Osteoblast (primary cell): ENCODE results near the gene TAOK1. TPM values are rescaled to one million over a fixed set of nuclear protein-coding genes. Genes with fewer than 3 reads are reported as not detected.

ENCODE experiments used
- DNase-seq: peaks from one replicate; pipeline ENCODE4 v3.0.0; 2011; ENCODE audit warnings: low spot score, mixed read lengths; ENCODE audit not compliant: insufficient read length; ENCODE audit errors: missing footprints
- H2AFZ ChIP-seq: 2 replicates; pipeline ENCODE4 v1.6.0; 2011; ENCODE audit warnings: mild to moderate bottlenecking, low read length
- H3K27ac ChIP-seq: 2 replicates; pipeline ENCODE4 v1.5.1; 2011; ENCODE audit warnings: mild to moderate bottlenecking, low read depth, low read length, moderate library complexity
- H3K27me3 ChIP-seq: 2 replicates; pipeline ENCODE4 v1.6.0; 2012; ENCODE audit warnings: mild to moderate bottlenecking, control low read depth, inconsistent platforms, low read length, moderate library complexity; ENCODE audit not compliant: insufficient read depth
- H3K36me3 ChIP-seq: 2 replicates; pipeline ENCODE4 v1.5.1; 2011; ENCODE audit warnings: mild to moderate bottlenecking, low read length, control low read depth, moderate library complexity; ENCODE audit not compliant: insufficient read depth
- H3K4me1 ChIP-seq: 2 replicates; pipeline ENCODE4 v1.5.1; 2011; ENCODE audit warnings: mild to moderate bottlenecking, low read length, control low read depth, moderate library complexity; ENCODE audit not compliant: insufficient read depth
- H3K4me2 ChIP-seq: 2 replicates; pipeline ENCODE4 v1.6.0; 2011; ENCODE audit warnings: mild to moderate bottlenecking, low read length; ENCODE audit not compliant: insufficient read depth
- H3K4me3 ChIP-seq: fragments of 200-600 bp; sonication (generic); 3 replicates; pipeline ENCODE4 v1.5.1; 2012; ENCODE audit warnings: mild to moderate bottlenecking, low read length, inconsistent platforms; ENCODE audit not compliant: insufficient read depth
- H3K79me2 ChIP-seq: 2 replicates; pipeline ENCODE4 v1.6.0; 2012; ENCODE audit warnings: mild to moderate bottlenecking, low read length, control low read depth, inconsistent platforms; ENCODE audit not compliant: insufficient read depth
- H3K9me3 ChIP-seq: 2 replicates; pipeline ENCODE4 v1.5.1; 2011; ENCODE audit warnings: low read depth, low read length, control low read depth
- H4K20me1 ChIP-seq: 2 replicates; pipeline ENCODE4 v1.6.0; 2012; ENCODE audit warnings: mild to moderate bottlenecking, low read length, control low read depth; ENCODE audit not compliant: insufficient read depth
- CTCF ChIP-seq: IDR thresholded peaks from 2 replicates; pipeline ENCODE4 v1.5.1; 2011; ENCODE audit warnings: mild to moderate bottlenecking, low read depth, low read length, moderate library complexity; ENCODE audit errors: extremely low read depth
- total RNA-seq: library from RNA; depleted of rRNA; stranded (reverse); fragments of >200 nt; gene quantifications from 2 replicates; pipeline ENCODE4 v1.2.3, GENCODE V29; 2012

TAOK1 gene
- total RNA-seq, 1 donor: 68.4 TPM

- Histone ChIP-seq H3K36me3 (no peaks in the 10 kb centered on the region), H3K4me2 (peak overlapping the region; percentile 93), H3K79me2 (peaks cover 20% of the 10 kb centered on the region), H3K27me3 (no peaks in the 10 kb centered on the region), H2AFZ (peak overlapping the region; percentile 95), H3K4me3 (peak overlapping the region; percentile 73), H3K9me3 (no peaks in the 10 kb centered on the region), H3K27ac (peak overlapping the region; percentile 73), H3K4me1 (peaks cover 55% of the 10 kb centered on the region), H4K20me1 (peaks cover 41% of the 10 kb centered on the region)
- DNase-seq: peak; percentile 100
- TF ChIP-seq CTCF: peak; percentile 83
Measured at GRCh38 chr17:29591737-29592608, 201.8 kb downstream of the TAOK1 start.

- peak within 1 kb of the TSS; percentile 93 for H3K4me2 ChIP-seq
- H3K36me3 ChIP-seq: no peaks in the 10 kb centered on the region
- H3K27me3 ChIP-seq: no peaks in the 10 kb centered on the region
- DNase-seq: peak; percentile 93
- peaks cover 48% of the 10 kb centered on the region for H3K4me1 ChIP-seq
- H4K20me1 ChIP-seq: peaks cover 34% of the 10 kb centered on the region
- H3K9me3 ChIP-seq: no peaks in the 10 kb centered on the region
- TF ChIP-seq CTCF: no peak
- no peak within 1 kb of the TSS for H3K27ac ChIP-seq
- H2AFZ ChIP-seq: peak within 1 kb of the TSS; percentile 65
- H3K4me3 ChIP-seq: peak within 1 kb of the TSS; percentile 73
- peaks cover 10% of the 10 kb centered on the region for H3K79me2 ChIP-seq
Measured at GRCh38 chr17:29592850-29593551, 202.8 kb downstream of the TAOK1 start, which contains the start of gene ANKRD13B. Gene ANKRD13B (plus strand): TSS chr17:29593132. CDS start chr17:29593622, 490 bp downstream.

- Histone ChIP-seq H2AFZ (peak overlapping the region; percentile 41), H3K27ac (no peak overlapping the region), H3K9me3 (no peaks in the 10 kb centered on the region), H3K4me2 (peak overlapping the region; percentile 78), H3K36me3 (no peaks in the 10 kb centered on the region), H3K4me3 (peak overlapping the region; percentile 72), H4K20me1 (peaks cover 28% of the 10 kb centered on the region), H3K4me1 (peaks cover 42% of the 10 kb centered on the region), H3K27me3 (no peaks in the 10 kb centered on the region), H3K79me2 (peaks cover 1% of the 10 kb centered on the region)
- DNase-seq: no peak
- peak; percentile 16 for TF ChIP-seq CTCF
Measured at GRCh38 chr17:29593591-29594518, 203.7 kb downstream of the TAOK1 start.
